GM12892 (cell line): ENCODE results near the gene MXRA8.

Experiments used
- DNase-seq: peaks from one replicate; pipeline ENCODE4 v3.0.0; 2011; ENCODE audit not compliant: insufficient read length
- FAIRE-seq: peaks from 2 replicates; lab custom pipeline; 2011; peaks lifted over from hg19 to GRCh38; lab: Jason Lieb, UNC
- POLR2A ChIP-seq: IDR thresholded peaks from 2 replicates; pipeline ENCODE4 v1.6.1; 2011; ENCODE audit warnings: low read depth, low read length, control low read depth
- POLR2AphosphoS5 ChIP-seq: IDR thresholded peaks from 2 replicates; pipeline ENCODE4 v1.6.1; 2011; ENCODE audit warnings: low read depth, low read length, control low read depth
- TAF1 ChIP-seq: IDR thresholded peaks from 2 replicates; pipeline ENCODE4 v1.6.1; 2011; ENCODE audit warnings: low read depth, mild to moderate bottlenecking, control low read depth, low read length, borderline replicate concordance

The MXRA8 gene

DNA sequence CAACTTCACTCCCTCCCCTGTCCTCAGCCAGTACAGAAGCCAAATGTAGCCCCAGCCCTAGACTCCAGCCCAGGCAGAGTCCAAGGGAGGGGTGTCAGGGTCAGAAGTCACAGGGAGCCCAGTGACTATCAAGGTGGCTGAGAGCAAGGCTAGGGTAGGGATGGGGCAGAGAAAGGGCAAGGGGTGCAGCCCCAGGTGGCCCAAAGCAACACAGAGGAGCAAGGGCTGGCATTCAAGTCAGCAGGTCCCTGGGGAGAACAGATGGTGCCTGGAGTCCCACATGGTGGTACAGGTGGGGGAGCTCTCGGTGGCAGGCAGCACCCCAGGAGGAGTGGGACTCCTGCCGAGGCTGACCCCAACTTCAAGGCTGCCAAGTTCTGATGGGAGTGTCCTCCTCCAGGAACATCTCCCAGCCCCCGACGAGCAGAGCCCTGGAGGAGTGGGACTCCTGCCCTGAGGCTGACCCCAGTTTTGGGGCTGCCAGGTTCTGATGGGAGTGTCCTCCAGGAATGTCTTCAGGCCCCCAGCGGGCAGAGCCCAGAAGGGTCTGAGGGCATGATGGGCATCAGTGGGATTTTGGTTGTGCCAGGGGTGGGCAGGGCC, 5.5 kb downstream of the MXRA8 start:
- TF ChIP-seq POLR2AphosphoS5 (no peak), POLR2A (no peak), TAF1 (no peak)
- DNase-seq = no peak
- no peak for FAIRE-seq

DNA sequence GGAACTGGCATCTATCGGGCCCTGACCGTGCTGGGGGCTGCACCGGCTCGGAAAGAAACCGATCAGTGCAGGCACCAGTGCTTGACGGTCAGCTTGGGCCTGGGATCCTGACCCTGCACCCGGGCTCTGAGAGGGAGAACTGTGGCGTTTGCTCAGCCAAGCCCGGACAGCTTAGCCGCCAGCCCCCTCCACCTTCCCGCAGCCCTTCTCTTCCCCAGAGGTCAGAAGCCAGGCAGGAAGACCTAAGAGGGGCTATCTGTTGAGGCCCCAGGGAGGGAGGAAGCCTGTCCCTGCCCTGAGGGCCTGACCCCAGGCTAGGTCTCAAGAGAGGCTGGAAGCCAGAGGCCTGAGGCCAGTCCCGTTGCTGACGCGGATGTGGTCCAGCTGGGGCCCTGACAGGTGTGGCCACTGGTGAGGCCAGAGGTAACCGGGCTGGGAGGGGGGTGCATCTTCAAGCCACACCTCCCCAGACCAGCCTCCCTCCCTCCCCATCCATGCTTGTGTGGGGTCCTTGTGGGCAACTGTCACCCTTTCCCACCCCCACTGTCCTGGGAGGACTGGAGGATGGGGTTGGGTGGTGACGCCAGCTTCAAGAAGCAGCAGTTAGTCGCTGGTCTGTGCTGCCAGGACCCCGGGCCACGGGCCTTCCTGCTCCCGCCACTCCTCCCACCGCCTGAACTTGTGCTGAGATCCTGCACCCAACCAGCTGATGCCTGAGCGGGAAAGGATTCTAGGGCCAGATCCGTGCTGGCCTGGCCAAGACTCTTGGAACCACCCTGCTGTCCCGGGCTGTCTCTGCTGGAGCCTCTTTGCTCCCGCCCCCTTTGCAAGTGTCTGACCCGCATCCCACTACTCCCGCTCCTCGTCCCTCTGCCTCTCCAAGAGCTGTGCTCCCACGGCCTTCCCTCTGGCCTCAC, 6.6 kb downstream of the MXRA8 start:
- TF ChIP-seq POLR2A (no peak), TAF1 (no peak), POLR2AphosphoS5 (no peak)
- DNase-seq = no peak
- FAIRE-seq = no peak

DNA sequence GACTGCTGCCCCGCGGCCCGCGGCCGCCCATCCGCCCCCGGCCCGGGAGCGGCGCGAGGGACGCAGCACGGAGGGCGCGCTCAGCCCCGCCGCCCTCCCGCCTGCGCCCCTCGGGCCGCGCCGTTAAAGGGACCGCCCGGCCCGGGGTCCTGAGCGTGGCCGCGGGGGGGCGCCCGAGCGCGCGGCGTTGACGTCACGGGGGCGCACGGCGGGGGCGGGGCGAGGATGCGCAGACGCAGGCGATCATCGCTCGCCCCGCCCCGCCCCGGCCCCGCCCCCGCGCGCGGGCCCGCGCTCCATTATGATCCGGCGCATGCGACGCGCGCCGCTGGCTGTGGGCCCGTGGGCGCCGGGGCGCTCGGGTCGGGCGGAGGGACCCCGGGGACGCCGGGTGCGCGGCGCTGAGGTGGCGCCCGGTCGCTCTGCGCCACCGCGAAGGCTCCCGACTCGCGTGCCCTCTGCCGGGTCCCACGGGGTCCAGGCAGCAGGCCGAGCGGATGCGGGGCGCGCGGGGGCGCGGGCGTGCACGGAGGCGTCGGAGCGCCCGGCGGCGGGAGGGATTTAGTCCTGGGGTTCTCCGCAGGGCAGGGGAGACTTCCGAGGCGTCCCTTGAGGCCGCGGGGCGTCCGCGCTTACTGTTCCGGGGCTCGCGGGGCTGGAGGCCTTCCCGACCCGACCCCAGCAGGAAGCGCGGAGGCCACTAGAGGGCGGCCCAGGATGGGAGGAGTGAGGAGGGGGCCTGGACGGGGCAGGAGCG, 8.9 kb downstream of the MXRA8 start, which contains the start of gene DVL1:
Gene DVL1 (minus strand): TSS at position 163 of the 757 bp plus-strand sequence. CDS start 353 bp downstream, outside the sequence.
- TF ChIP-seq TAF1 = no peak
- TF ChIP-seq POLR2AphosphoS5 = peak; percentile 48; the same call in 1 of the 2 replicates
- TF ChIP-seq POLR2A = peak; percentile 57; the same call in 1 of the 2 replicates
- DNase-seq = peak; percentile 93
- peak; percentile 70 for FAIRE-seq

DNA sequence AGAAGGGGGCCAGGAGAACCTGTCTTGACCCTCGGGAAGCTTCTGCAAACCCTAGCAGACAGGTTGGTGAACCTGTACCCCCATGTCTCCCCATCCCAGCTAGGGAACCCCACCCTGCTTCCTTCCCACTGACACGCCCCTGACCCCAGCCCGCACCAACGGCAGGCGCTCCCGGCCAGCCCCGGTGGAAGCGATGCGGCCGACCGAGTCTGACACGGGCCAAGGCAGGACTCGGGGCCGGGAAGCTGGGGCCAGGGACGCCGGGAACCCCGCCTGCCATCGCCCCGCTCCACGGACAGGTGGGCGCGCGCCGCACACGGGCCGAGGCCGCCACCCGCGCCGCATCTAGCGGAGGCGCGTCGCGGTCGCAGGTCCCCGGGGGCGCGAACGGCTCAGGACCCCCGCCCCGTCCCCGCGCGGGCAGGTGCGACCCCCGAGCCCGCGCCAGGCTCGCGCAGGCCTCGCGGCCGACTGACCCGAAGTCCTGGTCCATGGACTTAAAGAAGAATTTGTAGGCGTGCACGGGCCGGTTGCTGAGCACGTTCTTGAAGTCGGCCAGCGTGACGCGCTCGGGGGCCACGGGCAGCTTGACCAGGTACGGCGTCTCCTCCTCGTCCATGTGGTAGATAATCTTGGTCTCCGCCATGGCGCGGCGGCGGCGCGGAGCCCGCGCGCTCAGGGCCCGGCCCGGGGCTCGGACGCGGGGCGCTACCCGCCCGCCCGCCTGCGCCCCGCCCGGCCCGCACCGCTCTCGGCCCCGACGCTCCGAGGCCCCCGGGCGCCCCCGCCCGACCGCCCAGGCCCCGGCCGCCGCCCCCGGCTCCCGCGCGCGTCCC, 9.7 kb downstream of the MXRA8 start:
- FAIRE-seq (peak; percentile 24), DNase-seq (no peak)
- no peak for TF ChIP-seq POLR2A
- no peak for TF ChIP-seq POLR2AphosphoS5
- no peak for TF ChIP-seq TAF1

DNA sequence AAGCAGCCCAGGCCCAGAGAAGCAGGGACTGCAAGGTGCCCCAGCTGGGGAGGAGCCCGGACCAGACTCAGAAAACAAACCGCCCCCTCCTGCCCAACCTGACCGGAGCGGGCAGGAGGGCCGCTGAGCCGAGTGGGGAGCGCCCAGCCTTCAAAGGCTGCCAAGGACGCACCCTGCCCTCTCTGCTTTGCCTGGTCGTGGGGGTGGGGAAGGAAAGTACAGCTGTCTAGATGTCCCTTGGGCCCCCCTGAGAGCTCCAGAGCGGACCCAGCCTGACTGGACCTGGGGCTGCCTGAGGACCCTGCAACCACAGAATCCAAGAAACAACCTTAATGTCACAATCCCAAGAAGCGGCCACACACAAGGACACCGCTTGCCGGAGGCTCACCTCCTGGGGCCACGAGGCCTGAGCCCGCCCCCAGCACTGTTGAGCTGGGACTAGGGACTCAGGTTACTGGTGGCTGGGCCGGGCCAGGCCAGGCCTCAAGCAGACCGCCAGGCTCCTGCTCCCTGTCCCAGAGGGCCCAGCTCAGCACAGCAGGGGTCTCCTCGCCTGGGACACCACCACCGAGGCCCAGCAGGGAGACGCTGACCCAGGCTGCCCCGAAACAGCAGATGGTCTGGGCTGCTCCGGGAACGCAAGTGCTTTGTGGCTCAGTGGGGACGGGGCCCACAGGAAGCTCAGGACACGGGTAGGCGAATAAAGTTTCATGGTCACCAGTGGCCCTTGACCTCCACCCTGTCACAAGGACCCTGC, 10.5 kb downstream of the MXRA8 start:
- FAIRE-seq (no peak), DNase-seq (no peak)
- TF ChIP-seq POLR2AphosphoS5 (no peak), TAF1 (no peak), POLR2A (no peak)

DNA sequence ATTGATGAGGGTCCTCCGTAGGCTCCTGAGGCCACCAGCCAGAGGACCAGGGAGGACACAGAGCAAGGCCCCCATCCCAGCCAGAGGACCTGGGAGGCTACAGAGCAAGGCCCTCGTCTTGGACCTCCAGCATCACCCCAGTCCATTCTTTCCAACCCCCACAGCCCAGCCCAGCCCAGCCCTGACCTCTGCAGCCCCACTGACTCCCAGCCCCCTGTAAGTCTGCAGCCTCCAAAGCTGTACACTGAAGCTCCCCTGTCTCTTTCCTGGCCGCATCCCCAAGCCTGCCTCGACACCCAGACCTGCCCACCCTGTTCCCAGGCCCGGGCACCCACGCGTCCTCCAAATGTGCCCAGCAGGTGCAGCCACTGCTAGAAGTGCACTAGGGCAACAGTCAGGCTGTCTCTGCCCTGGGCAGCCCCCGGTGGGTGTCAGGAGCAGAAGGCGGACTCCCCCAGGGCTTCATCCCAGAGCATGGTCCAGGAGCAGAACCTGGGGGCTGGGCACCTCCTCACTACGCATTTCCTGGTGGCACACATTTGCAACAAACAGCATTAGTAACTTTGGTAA, 11.2 kb downstream of the MXRA8 start:
- TF ChIP-seq TAF1 (no peak), POLR2A (no peak), POLR2AphosphoS5 (no peak)
- no peak for FAIRE-seq
- no peak for DNase-seq

DNA sequence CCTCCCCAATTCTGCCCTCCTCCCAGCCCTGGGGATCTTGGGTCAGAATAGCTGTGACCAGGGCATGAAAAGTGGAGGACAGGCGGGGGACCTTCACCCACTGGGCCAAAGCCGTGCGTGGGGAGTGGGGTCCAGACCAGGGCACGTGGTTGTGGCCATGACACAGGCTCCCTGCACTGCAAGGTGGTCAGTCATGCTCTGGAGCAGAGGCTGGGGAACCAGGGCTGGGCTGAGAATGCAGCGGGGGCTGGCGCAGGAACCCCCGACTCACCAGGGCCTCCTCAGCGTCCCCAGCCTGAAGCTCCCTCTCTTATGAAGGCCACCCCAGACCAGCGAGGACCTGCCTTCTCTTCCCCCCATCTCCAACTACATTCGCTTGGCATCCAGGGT, 11.9 kb downstream of the MXRA8 start:
- DNase-seq (no peak), FAIRE-seq (no peak)
- no peak for TF ChIP-seq TAF1
- no peak for TF ChIP-seq POLR2A
- no peak for TF ChIP-seq POLR2AphosphoS5

DNA sequence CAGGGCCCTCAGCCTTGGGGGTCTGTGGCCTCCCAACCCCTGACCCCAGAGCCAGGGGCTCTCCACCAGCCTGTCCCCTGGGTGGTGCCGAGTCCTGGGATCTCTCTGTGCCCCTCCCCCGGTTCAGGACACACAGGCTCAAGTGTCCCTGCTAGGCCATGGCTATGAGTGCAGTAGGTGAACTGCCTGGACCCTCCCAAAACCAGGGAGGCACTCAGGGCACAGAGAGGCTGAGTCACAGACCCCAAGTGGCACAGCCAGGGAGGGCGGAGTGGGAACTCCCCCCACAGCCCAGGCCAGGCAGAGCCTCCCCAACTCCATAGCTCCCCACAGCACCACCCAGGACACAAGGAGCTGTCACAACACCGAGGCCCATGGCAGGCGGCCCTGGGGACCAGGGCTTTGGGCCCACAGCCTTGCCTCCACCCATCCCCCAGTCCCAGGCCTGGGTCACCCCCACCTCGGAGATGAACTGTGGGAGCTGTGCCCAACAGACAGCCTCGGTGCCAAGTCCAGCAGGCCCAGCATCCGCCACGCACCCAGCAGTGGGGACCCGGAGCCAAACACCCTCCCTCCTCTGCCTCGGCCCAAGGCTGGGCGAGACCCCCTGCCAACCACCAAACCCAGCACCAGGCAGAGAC, 12.4 kb downstream of the MXRA8 start:
- no peak for DNase-seq
- no peak for FAIRE-seq
- no peak for TF ChIP-seq TAF1
- TF ChIP-seq POLR2AphosphoS5 = no peak
- no peak for TF ChIP-seq POLR2A

DNA sequence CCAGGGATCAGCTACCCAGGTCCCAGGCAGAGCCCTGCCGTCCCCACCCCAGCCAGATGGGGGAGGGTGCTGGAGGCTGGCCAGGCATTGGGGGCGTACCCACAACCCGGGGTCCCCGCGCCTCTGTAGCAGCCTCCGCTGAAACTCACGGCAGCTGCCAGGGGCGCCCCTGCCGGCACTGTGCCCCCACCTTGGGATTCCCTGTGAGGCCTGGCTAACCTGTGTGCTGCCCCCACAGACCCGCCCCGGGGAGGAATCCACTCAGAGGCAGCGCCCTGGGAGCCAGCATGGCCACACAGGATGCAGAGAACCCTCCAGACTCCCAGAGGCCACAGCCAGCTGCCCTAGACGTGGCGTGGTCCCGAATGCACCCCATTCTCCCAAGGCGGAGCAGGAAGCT, 13.0 kb downstream of the MXRA8 start:
- FAIRE-seq (no peak), DNase-seq (no peak)
- no peak for TF ChIP-seq POLR2A
- TF ChIP-seq TAF1 = no peak
- no peak for TF ChIP-seq POLR2AphosphoS5

DNA sequence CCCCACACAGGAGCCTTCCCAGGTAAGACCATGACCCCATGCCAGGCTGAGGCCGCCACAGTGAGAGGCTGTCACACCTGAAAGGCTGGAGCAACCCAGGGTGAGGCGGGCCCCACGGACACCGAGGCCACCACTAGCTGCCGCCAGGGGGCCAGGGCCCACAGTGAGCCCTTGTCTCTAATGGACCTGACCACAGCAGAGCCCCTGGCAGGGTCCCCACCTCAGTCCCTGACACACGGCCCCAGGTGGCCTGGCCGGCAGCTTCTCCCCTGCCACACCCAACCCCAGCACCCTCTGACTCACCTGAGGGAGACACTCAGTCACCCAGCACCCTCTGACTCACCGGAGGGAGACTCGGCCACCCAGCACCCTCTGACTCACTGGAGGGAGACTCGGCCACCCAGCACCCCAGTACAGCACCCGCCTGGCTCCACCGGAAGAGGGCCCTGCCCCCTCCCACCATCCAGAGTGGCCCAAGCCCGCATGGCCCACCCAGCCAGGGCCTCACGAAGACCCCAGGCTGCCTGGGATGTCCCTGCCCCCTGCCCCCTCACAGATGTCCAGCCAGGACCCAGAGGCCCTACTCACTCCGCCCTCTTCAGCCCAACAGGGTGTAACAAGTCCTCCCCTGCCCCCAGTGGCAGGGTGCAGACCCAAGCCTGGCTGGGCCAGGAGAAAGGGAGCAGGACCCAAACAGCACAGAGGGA, 13.5 kb downstream of the MXRA8 start:
- FAIRE-seq = no peak
- no peak for TF ChIP-seq POLR2AphosphoS5
- TF ChIP-seq TAF1 = no peak
- no peak for TF ChIP-seq POLR2A
- no peak for DNase-seq
